Gastroesophageal sphincter (tissue), 4 donors: ENCODE measurements around the gene DNAAF8. TPM values are rescaled to one million over a fixed set of nuclear protein-coding genes. Genes with fewer than 3 reads are reported as not detected.

ENCODE experiments used
- ATAC-seq: fragments of 150-250 bp; one replicate; pipeline ENCODE4 v1.9.1; 2016; ENCODE audit warnings: mild to moderate bottlenecking, moderate library complexity
- H3K27ac ChIP-seq, 4 donors: fragments of 200-600 bp; sonication (generic) in 3 of 4; 1 replicate in 3 of 4; 2 replicates in 1 of 4; pipeline ENCODE4 v1.5.1; 2016 to 2019
- H3K27me3 ChIP-seq: fragments of 200-600 bp; sonication (generic); one replicate; pipeline ENCODE4 v1.5.1; 2019
- H3K36me3 ChIP-seq, 2 donors: fragments of 200-600 bp; sonication (generic); one replicate each; pipeline ENCODE4 v1.5.1; 2019; ENCODE audit warnings: control low read depth in 1 of 2
- H3K4me1 ChIP-seq, 3 donors: fragments of 200-600 bp; sonication (generic); 1 replicate in 2 of 3; 2 replicates in 1 of 3; pipeline ENCODE4 v1.5.1; 2016 to 2019; ENCODE audit warnings: control low read depth in 2 of 3
- H3K4me3 ChIP-seq, 2 donors: fragments of 200-600 bp; sonication (generic); one replicate each; pipeline ENCODE4 v1.5.1; 2019; ENCODE audit warnings: mild to moderate bottlenecking in 1 of 2, moderate library complexity in 1 of 2
- H3K9me3 ChIP-seq, 3 donors: fragments of 200-600 bp; sonication (generic); one replicate each; pipeline ENCODE4 v1.5.1; 2017 to 2019; ENCODE audit warnings: control low read depth in 2 of 3
- EP300 ChIP-seq: sonication (generic); formaldehyde crosslinking; IDR thresholded peaks from one replicate; pipeline ENCODE4 v1.6.1; 2017; ENCODE audit warnings: antibody characterized with exemption, mild to moderate bottlenecking
- POLR2A ChIP-seq, 2 donors: fragments of 450-650 bp; IDR thresholded peaks; one replicate each; pipeline ENCODE4 v1.6.1; 2017; ENCODE audit warnings: antibody characterized with exemption in 2 of 2, mild to moderate bottlenecking in 2 of 2, moderate library complexity in 1 of 2
- POLR2AphosphoS5 ChIP-seq: sonication (generic); formaldehyde crosslinking; IDR thresholded peaks from one replicate; pipeline ENCODE4 v1.6.1; 2017; ENCODE audit warnings: antibody characterized with exemption
- WGBS, 2 donors: methylation state at CpG; one replicate each; pipeline ENCODE4 v1.1.5; 2018; ENCODE audit warnings: low coverage in 1 of 2; 5-methylcytosine and 5-hydroxymethylcytosine counted together
- total RNA-seq, 4 donors: library from RNA; depleted of rRNA; stranded (reverse); fragments of >200 nt; gene quantifications; one replicate each; pipeline ENCODE4 v1.1.0, GENCODE V29; 2016
- TF ChIP-seq, protein P1 (sequence below), 4 experiments: fragments of 200-600 bp in 2 of 4; fragments of 450-650 bp in 2 of 4; sonication (generic) in 1 of 4; IDR thresholded peaks; one replicate each; pipeline ENCODE4 v1.5.1; 2017 to 2019; ENCODE audit warnings: antibody characterized with exemption in 4 of 4, mild to moderate bottlenecking in 2 of 4, moderate library complexity in 2 of 4

Gene DNAAF8
- under 1 TPM; 0.54 to 0.89 (median 0.65) TPM for total RNA-seq

DNA sequence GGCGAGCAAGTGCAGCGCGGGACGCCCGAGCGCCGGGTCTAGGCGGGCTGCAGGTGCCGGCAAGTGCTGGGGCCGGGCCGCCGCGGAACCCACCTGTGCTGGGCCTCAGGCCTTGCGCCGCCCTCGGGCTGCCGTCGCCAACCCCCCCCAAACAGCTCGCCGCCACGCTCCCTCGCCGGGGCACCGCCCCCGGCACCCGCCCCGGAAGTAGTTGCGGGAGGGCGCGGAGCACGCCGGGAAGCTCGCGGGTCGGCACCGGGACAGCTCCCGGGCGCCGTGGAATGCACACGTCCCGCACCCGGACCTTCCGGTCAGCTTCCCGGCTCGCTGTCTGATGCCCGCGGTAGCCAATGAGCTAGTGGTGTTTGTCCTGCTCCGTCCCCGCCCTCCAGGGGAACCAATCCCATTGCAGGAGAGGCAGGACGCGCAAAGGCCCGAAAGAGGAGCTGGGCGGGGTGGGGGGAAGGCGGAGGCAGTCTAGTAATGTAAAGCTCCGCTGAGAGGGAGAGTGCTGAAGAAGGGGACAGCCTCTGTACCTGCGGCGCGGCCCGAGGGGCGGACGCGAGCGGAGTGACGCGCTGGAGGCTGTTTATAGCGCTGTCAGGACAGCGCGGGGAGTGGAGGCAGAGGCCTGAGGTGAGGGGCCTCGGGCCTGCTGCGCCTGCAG is at the start of gene DNAAF8, which contains the start of gene ANKS3:
Gene DNAAF8 (plus strand): TSS at position 475 of the 667 bp plus-strand sequence. CDS start 1,978 bp downstream, outside the sequence.
Gene ANKS3 (minus strand): TSS at position 209 of the 667 bp plus-strand sequence. CDS start 4,122 bp downstream, outside the sequence.
- H3K4me3 ChIP-seq, result peak within 1 kb of the TSS; percentile 61 to 95
- TF ChIP-seq EP300, result no peak
- peak; percentile 21 to 30 for TF ChIP-seq POLR2A (IDR thresholded peaks at IDR 0.05)
- TF ChIP-seq, protein P1, sequence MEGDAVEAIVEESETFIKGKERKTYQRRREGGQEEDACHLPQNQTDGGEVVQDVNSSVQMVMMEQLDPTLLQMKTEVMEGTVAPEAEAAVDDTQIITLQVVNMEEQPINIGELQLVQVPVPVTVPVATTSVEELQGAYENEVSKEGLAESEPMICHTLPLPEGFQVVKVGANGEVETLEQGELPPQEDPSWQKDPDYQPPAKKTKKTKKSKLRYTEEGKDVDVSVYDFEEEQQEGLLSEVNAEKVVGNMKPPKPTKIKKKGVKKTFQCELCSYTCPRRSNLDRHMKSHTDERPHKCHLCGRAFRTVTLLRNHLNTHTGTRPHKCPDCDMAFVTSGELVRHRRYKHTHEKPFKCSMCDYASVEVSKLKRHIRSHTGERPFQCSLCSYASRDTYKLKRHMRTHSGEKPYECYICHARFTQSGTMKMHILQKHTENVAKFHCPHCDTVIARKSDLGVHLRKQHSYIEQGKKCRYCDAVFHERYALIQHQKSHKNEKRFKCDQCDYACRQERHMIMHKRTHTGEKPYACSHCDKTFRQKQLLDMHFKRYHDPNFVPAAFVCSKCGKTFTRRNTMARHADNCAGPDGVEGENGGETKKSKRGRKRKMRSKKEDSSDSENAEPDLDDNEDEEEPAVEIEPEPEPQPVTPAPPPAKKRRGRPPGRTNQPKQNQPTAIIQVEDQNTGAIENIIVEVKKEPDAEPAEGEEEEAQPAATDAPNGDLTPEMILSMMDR (IDR thresholded peaks at IDR 0.05), result peak in 1 of 4 experiments; percentile 3
- TF ChIP-seq POLR2AphosphoS5, result peak; percentile 68
- H3K27ac ChIP-seq, result peak within 1 kb of the TSS; percentile 40 to 94 (median 88)
- peaks cover 0 to 27% of the 10 kb centered on the region in 2 donors for H3K36me3 ChIP-seq
- peak; percentile 99 for ATAC-seq
- peaks cover 0 to 31% (median 5%) of the 10 kb centered on the region in 3 donors for H3K4me1 ChIP-seq
- WGBS, 2 donors, result 0 to 1% methylated on average over 5 to 37 of the region's 70 CpGs
- no peaks in the 10 kb centered on the region for H3K27me3 ChIP-seq
- H3K9me3 ChIP-seq, result no peaks in the 10 kb centered on the region

DNA sequence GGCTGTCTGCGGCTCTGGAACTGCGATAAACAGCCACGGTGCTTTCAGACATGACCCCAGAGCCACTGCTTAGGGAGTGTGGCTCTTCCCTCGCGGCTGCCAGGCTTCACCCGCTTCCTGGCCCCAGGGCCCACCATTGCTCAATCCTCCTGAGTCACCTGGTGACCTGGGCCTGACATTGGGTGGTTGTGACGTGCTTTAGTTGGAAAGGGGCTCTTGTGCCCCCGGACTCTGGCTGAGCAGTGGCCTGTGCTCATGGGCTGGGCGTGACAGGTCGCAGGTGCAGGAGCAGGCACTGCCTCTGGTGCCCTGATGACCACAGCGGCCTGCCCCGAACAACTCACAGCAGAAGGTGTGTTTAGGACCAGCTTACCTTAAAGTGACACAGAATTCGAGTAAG is 49.6 kb upstream of the DNAAF8 start:
- no peak for TF ChIP-seq EP300
- no peak for TF ChIP-seq POLR2AphosphoS5
- TF ChIP-seq, protein P1 (IDR thresholded peaks at IDR 0.05), result no peak
- no peak for TF ChIP-seq POLR2A (IDR thresholded peaks at IDR 0.05)
- no peak overlapping the region for H3K27ac ChIP-seq
- H3K9me3 ChIP-seq, result no peaks in the 10 kb centered on the region
- no peaks in the 10 kb centered on the region for H3K27me3 ChIP-seq
- ATAC-seq, result no peak
- peaks cover 0 to 100% of the 10 kb centered on the region in 2 donors for H3K36me3 ChIP-seq
- H3K4me1 ChIP-seq, result peaks cover 0 to 34% (median 5%) of the 10 kb centered on the region in 3 donors
- WGBS, 2 donors, result 100% methylated on average over 1 of the region's 13 CpGs; no CpG with 5 or more reads in 1 of the 2 donors
- H3K4me3 ChIP-seq, result no peak overlapping the region

DNA sequence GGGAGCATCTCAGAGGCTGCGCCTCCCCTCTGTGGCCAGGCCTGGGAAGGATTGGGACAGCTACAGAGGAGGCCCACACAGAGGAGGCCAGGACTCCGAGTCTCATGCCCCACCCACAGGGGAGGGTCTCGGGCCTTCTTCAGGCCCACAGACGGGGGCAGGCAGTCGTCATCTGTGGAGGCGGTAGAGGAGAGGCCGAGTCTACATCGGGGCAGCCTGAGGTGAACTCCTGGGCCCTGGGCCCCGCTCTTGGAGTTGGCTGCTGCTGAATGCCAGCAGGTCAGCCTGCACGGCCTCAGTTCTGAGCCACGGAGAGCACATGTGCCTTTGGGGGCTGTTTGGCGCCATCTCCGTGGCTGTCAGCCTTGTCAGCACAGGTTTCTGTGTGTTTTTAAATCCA is 49.0 kb upstream of the DNAAF8 start:
- Histone ChIP-seq H3K27me3 (no peaks in the 10 kb centered on the region), H3K4me1 (peaks cover 0 to 31% (median 5%) of the 10 kb centered on the region in 3 donors), H3K4me3 (no peak overlapping the region), H3K27ac (no peak overlapping the region), H3K36me3 (peaks cover 0 to 100% of the 10 kb centered on the region in 2 donors), H3K9me3 (no peaks in the 10 kb centered on the region)
- TF ChIP-seq POLR2AphosphoS5 (no peak), POLR2A (IDR thresholded peaks at IDR 0.05) (no peak), EP300 (no peak)
- TF ChIP-seq, protein P1 (IDR thresholded peaks at IDR 0.05), result no peak
- no peak for ATAC-seq
- 80% methylated on average over 1 of the region's 13 CpGs; no CpG with 5 or more reads in 1 of the 2 donors for whole genome bisulfite sequencing, 2 donors

DNA sequence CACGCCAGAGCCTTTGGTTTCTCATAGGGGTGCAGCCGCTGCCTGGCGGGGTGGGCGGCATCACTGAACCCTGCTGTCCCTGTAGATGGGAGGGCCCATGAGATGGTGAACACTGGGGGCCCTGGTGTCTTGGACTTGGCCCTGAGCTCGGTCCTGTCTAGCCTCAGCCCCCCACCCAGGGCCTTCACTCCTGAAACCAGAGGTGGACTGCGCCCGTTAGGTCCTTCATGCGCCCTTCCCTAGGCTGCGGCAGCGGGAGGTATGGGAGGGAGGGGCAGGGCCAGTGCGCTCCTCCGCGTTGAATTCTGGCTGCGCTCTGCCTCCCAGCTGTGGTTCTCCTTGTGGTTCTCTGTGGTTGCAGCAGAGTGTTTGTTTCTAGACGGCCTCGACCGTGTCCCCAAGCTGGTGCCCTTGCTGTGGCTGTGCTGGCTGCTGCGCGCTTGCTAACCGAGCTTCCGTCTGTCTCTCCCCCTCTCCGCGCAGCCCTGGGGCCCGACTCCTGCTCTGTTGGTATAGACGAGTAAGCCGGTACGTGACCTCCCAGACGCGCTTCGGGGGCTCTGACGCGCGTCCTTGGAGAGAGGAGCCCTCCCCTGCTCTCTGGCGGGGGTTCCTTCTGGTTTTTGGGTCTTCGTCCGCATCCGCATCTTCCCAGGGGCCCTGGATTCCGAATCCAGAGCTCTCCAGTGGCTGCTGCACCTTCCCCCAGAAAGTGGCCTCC is 48.4 kb upstream of the DNAAF8 start:
- Histone ChIP-seq H3K9me3 (no peaks in the 10 kb centered on the region), H3K27ac (no peak overlapping the region), H3K36me3 (peaks cover 0 to 96% of the 10 kb centered on the region in 2 donors), H3K27me3 (no peaks in the 10 kb centered on the region), H3K4me3 (no peak overlapping the region), H3K4me1 (peaks cover 0 to 27% (median 1%) of the 10 kb centered on the region in 3 donors)
- TF ChIP-seq POLR2A (IDR thresholded peaks at IDR 0.05), result no peak
- no peak for TF ChIP-seq EP300
- TF ChIP-seq, protein P1 (IDR thresholded peaks at IDR 0.05), result no peak
- no peak for TF ChIP-seq POLR2AphosphoS5
- 95 to 100% methylated on average over 4 to 7 of the region's 38 CpGs for WGBS, 2 donors
- no peak for ATAC-seq
